Activated gamma-delta T cell (primary cell): Measurements from ENCODE around the gene BICD2.
"Not testable (repeated sequence)": the region's sequence is repeated elsewhere in the genome, so short reads cannot be mapped to it uniquely, and the experiment has no call there.

Experiments
- DNase-seq: peaks from one replicate; lab custom pipeline; 2025; lab: John Stamatoyannopoulos, UW
- total RNA-seq, 2 donors: gene quantifications; one replicate each; lab custom pipeline; 2026; lab: John Stamatoyannopoulos, UW

BICD2 gene
- total RNA-seq: 117 to 131 reads per million in 2 donors

GRCh38 chr9:92764381-92764987 is at the start of gene BICD2:
Gene BICD2 (minus strand): TSS chr9:92764833. CDS start chr9:92764744, 89 bp downstream.
- no peak for DNase-seq

- DNase-seq: not testable (repeated sequence)
Observed at GRCh38 chr9:92809629-92810326, 45.1 kb upstream of the BICD2 start.

- DNase-seq: peak; percentile 26
Observed at GRCh38 chr9:92808726-92809451, 44.3 kb upstream of the BICD2 start.

GRCh38 chr9:92807757-92808725 is 43.4 kb upstream of the BICD2 start:
- no peak for DNase-seq

- DNase-seq: no peak
Observed at GRCh38 chr9:92807031-92807756, 42.6 kb upstream of the BICD2 start.

- DNase-seq: no peak
Observed at GRCh38 chr9:92804727-92805126, 40.1 kb upstream of the BICD2 start.

- no peak for DNase-seq
Observed at GRCh38 chr9:92798358-92798757, 33.7 kb upstream of the BICD2 start.

GRCh38 chr9:92796337-92796804 is 31.7 kb upstream of the BICD2 start:
- not testable (repeated sequence) for DNase-seq

- DNase-seq: no peak
Observed at GRCh38 chr9:92795598-92796336, 31.1 kb upstream of the BICD2 start.

- DNase-seq: no peak
Observed at GRCh38 chr9:92795000-92795399, 30.4 kb upstream of the BICD2 start.

GRCh38 chr9:92794426-92794825 is 29.8 kb upstream of the BICD2 start:
- no peak for DNase-seq

- no peak for DNase-seq
Observed at GRCh38 chr9:92790542-92791527, 26.2 kb upstream of the BICD2 start.

GRCh38 chr9:92786298-92786697 is 21.7 kb upstream of the BICD2 start:
- no peak for DNase-seq

- DNase-seq: no peak
Observed at GRCh38 chr9:92781899-92782298, 17.3 kb upstream of the BICD2 start.

- DNase-seq: no peak
Observed at GRCh38 chr9:92780206-92780605, 15.6 kb upstream of the BICD2 start.

- no peak for DNase-seq
Observed at GRCh38 chr9:92775466-92775865, 10.8 kb upstream of the BICD2 start.

GRCh38 chr9:92774274-92774673 is 9.6 kb upstream of the BICD2 start:
- no peak for DNase-seq

GRCh38 chr9:92773810-92774209 is 9.2 kb upstream of the BICD2 start:
- DNase-seq: no peak

- no peak for DNase-seq
Observed at GRCh38 chr9:92771309-92771708, 6.7 kb upstream of the BICD2 start.
